CD4-positive, alpha-beta T cell treated with Interleukin-12 subunit alpha and Interleukin-12 subunit beta, for 1 hour (primary cell): ENCODE data around the gene LRIF1.
"Not testable (repeated sequence)": the region's sequence is repeated elsewhere in the genome, so short reads cannot be mapped to it uniquely, and the experiment has no call there.

Experiments used
- DNase-seq: peaks from one replicate; pipeline ENCODE4 v3.0.0-alpha.2; 2020

LRIF1 gene

DNA sequence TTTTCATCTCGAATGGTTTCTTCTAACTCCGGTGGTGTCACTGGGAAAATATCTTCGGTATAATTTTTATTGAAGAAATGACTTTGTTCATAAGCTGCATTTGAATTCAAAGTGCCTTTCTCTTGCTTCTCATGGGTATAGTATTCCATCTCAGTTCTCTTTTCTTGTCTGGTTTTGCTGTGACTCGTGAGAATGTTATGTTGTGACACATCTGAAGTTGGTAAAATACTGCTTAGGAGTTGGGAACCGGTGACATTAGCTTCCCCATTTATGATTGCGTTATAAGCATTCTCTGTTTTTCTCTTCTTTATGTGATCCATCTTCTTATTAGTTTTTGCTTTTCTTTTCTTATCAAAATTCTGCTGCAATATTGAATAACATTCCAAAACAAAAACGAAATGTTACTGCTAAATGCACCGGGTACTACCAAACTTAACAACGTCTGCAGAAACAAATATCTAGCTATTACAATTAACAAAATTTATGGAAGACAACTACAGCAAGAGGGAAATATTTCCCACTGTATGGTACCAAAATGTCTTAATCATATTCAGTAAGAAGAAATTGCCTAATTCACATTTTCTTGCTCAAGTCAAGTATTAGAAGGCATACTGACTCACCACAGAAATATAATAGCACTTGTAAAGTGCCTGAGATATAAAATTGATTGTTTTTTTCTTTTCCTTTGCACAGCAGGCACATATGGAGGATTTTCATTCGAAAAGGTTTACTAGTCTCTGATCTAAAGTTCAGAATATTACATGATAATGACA is 15.5 kb downstream of the LRIF1 start:
- no peak for DNase-seq

DNA sequence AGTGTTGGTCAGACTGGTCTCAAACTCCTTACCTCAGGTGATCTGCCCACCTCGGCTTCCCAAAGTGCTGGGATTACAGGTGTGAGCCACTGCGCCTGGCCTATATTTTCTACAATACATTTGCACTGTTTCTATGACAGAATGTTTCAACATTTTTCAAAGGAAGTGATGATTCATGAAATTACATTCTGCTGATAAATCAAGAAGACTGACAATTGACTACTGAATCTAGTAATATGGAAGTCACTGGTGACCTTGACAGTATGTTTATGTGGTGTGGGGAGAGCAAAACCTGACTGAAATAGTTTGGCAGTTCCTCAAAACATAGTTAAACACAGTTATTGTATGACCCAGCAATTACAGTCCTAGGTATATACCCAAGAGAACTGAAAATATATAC is 18.1 kb downstream of the LRIF1 start:
- no peak for DNase-seq

DNA sequence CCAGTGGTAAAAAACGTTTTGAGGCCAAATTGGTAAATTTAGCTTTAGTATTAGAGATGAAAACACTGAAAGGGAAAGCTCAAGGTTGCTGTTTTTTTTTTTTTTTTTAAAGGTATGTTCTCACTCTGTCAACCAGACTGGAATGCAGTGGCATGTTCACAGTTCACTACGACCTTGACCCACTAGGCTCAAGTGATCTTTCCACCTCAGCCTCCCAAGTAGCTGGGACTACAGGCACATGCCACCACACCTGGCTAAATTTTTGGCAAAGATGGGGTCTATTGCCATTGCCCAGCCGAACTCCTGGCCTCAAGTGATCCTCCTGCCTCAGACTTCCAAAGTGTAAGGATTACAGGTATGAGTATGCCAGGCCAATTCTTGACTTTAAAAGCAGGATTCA is 18.9 kb downstream of the LRIF1 start:
- DNase-seq = no peak

- DNase-seq = no peak
Measured at GRCh38 chr1:110936567-110936966, 27.2 kb downstream of the LRIF1 start.

- DNase-seq = not testable (repeated sequence)
Measured at GRCh38 chr1:110931097-110931496, 32.6 kb downstream of the LRIF1 start.

GRCh38 chr1:110928904-110929303 is 34.8 kb downstream of the LRIF1 start:
- DNase-seq = no peak

- DNase-seq = no peak
Measured at GRCh38 chr1:110928191-110928590, 35.5 kb downstream of the LRIF1 start.

DNA sequence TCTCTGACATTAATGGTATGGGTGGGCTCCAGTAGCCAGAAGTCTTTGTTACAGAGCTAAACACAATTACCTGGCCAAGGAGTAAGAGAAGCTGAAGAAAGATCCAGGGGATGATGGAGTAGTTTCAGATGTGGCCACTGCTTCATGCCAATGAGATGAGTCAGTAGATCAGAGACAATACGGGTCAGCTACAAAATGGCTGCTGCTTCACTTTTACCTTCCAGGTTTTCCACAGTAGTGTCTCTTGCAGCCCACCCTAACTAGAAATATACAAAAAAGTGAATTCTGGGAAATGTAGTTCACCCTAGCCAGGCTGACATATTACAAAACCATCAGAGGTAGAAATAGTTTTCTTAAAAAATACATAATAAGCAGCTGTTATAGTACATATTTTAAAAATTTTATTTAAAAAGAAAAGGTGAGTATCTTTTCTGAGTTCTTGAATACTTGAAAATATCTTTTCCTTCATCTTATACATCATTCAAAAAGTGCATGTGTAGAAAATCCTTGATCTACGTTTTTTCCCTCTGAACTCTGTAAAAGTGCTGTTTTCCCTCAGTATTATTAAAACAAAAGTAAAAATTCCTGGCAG is 36.1 kb downstream of the LRIF1 start:
- no peak for DNase-seq

DNA sequence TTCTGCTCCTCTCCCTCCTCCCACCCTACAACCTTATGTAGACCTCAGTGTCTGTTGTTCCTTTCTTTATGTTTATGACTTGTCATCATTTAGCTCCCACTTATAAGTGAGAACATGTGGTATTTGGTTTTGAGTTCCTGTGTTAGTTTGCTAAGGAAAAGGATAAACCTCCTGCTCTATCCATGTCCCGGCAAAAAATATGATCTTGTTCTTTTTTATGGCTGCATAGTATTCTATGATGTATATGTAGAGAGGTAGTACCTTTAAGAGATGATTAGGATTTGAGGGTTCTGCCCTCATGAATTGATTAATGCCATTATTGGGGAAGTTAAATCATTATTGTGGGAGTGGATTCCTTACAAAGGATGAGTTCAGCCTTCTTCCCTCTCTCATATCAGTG is 41.8 kb downstream of the LRIF1 start:
- no peak for DNase-seq

DNA sequence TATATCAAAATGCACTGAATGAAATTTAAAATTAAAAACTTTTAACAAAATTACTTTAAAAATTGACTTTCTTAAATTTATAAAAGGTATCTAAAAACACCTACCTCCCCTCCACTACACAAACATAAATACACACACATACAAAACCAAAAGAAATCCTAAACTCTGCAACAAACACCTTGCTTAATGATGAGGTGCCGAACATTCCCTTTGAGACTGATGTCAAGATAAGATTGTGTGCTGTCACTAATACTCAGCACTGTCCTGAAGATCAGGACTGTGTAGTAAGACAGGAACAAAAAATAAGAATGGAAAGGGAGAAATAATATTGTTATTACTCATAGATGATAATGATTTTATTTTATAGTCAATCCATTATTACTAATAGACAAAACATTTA is 45.7 kb downstream of the LRIF1 start:
- DNase-seq = no peak

DNA sequence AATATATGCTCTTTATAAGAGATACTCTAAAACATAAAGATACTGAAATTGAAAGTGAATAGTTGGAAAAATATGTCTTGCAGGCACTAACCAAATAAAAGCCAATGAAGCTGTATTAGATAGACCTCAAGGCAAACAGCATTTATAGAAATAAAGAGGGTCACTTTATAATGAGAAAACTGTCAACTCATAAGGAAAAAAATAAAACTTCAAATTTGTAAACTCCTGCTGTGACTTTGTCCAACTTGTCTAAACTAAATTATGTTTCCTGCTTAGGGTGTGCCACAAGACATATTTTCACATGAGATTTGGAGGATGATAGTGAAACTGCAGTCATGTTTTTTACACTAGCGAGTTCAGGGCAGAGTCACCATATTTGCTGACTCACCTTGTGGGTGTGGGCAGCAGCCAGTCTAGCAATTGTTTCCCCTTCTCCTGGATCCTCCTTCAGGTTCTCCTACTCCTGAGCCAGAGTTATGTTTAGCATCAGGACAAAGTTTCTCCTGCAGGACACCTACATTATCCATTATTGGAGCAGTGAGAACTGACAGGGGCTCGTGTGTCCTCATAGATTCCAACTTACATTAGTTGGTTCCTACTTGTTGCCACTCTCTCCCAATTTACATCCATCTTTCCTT is 46.9 kb downstream of the LRIF1 start:
- no peak for DNase-seq

DNA sequence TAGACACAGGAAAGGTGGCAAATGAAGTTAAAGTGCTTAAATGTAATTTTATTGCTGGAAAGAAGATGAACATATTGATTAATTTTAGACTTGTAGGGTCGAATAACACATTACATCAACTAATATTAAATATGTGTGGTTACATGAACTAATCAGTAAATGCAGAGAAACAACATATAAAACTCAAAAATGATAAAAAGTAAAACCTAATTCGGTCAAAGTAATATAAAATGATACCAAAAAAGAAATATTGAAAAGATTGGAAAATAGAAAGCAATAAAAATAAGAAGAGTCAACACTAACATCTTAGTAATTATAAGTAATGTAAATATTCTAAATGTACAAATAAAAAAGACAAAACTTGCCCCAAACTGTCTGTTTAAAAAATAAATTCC is 47.5 kb downstream of the LRIF1 start:
- DNase-seq = no peak

DNA sequence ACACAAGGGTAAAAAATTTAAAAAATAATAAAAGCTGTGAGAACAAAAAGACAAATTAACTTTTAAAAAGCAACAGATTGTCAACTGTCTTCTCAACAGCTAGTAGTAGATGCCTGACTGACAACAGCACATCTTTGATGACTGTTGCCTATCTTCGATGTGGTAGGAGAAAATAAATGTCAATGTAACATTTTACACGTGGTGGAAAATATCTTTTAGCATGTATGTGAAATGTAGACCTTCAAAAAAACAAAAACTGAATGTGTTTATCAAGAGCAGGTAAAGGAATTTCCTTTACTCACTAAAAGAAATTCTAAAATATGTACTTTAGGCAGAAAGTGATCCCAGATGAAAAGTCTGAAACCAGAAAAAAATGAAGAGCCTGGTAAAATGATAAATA is 47.9 kb downstream of the LRIF1 start:
- DNase-seq = no peak

DNA sequence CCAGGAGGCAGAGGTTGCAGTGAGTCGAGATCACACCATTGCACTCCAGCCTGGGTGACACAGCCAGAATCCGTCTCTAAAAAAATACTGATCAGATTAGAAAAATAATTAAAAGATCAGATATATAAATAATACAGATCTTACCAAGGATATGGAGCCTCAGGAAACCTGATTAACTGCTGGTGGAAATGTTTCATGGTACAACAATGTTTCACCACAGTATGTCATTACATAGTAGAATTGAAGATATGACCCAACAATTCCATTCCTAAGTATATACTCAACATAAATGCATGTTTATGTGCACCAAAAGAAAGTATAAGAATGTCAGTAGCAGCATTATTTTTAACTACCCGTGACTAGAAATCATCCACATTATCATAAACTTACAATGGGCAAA is 49.0 kb downstream of the LRIF1 start:
- no peak for DNase-seq

DNA sequence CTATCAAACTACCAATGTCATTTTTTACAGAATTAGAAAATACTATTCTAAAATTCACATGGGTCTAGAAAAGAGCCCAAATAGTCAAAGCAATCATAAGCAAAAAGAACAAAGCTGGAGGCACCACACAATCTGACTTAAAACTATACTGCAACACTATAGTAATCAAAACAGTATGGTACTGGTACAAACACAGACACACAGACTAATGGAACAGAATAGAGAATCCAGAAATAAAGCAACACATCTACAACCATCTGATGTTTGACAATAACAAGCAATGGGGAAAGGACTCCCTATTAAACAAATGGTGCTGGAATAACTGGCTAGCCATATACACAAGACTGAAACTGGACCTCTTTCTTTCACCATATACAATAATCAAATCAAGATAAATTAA is 50.9 kb downstream of the LRIF1 start:
- no peak for DNase-seq

GRCh38 chr1:110903853-110904500 is 59.7 kb downstream of the LRIF1 start:
- no peak for DNase-seq

- no peak for DNase-seq
Measured at GRCh38 chr1:110902820-110903463, 60.8 kb downstream of the LRIF1 start.

DNA sequence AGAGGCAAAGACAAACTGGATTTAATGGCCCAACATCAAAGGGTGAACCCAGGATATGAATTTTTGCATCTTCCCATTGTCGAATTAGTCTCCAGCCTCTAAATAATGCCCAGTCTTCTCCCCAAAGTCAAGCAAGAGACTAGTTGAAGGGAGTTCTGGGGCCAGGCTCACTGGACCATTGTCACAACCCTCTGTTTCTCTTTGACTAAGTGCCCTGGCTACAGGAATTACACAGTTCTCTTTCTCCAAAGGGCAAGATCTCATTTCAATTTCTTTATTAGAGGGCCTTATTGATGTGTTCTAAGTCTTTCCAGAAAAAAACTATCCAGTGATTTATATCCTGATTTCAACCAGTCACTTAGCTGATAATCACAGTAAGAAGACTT is 64.3 kb downstream of the LRIF1 start:
- DNase-seq = no peak

DNA sequence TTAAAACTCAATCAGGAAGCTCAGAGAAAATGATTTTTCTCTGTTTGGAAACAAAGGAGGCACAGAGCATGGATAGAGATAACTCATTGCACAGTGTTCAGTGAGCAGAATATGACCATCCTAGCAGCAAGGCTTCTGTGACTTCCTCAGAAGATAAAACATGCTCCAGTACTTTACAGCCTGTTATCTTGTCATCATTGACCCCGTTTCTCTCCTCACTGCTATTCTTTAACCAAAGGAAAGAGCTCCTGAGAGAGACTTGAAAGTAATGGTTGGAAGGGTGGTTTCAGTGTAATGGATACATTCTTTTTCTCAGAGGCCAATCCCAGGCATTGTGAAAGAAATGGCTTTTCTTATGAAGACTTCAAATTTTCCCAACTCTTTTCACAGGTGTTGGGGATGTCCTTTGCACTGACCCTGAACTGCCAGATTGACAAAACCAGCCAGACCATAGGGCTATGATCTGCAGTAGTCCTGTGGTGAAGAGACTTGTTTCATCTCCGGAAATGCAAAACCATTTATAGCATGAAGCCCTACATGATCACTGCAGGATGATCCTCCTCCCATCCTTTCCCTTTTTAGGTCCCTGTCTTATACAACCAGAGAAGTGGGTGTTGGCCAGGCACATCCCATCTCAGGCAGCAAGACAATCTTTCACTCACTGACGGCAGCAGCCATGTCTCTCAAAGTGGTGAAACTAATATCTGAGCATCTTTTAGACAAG is 64.8 kb downstream of the LRIF1 start:
- no peak for DNase-seq

DNA sequence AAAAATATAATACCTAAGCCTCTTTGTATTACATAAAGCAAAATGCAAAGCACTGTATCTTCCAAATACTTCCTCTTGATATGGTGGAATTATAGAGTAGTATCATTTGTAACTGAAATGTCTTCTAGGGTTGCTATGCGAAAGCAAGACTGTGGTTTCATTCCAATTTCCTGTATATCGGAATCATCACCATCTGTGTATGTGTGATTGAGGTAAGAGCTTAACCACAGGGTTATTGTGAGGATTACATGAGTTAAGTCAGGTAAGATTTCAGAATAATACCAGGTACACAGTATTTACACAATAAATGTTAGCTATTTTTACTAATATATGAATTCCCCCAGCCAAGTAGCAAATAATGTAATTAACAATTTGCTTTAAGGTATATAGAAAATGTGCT is 66.0 kb downstream of the LRIF1 start:
- DNase-seq = no peak
